Fibroblast of the conjunctiva (primary cell): ENCODE measurements around the gene RRP1.

Experiments used
- DNase-seq: peaks from one replicate; pipeline ENCODE4 v3.0.0-alpha.2; 2010; ENCODE audit warnings: low read depth

Gene RRP1

DNA sequence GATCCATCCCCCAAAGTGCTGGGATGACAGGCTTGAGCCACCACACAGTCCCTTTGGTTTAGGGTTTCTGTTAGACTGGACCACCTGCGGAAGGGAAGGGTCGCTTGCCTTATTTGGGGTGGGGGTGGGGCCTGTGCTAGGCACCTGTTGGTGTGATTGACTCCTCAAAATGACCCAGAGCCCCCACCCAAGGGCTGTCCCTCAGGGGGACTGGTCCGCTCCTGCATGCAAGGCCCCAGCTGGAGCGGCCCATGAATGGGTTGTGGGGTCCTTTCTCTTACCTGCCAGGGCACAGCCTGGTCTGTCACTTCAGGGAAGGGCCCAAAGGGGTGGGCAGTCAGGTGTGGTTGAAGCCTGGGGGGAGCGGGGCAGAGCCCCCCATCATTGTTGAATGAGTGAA, 11.4 kb upstream of the RRP1 start:
- DNase-seq, result no peak

DNA sequence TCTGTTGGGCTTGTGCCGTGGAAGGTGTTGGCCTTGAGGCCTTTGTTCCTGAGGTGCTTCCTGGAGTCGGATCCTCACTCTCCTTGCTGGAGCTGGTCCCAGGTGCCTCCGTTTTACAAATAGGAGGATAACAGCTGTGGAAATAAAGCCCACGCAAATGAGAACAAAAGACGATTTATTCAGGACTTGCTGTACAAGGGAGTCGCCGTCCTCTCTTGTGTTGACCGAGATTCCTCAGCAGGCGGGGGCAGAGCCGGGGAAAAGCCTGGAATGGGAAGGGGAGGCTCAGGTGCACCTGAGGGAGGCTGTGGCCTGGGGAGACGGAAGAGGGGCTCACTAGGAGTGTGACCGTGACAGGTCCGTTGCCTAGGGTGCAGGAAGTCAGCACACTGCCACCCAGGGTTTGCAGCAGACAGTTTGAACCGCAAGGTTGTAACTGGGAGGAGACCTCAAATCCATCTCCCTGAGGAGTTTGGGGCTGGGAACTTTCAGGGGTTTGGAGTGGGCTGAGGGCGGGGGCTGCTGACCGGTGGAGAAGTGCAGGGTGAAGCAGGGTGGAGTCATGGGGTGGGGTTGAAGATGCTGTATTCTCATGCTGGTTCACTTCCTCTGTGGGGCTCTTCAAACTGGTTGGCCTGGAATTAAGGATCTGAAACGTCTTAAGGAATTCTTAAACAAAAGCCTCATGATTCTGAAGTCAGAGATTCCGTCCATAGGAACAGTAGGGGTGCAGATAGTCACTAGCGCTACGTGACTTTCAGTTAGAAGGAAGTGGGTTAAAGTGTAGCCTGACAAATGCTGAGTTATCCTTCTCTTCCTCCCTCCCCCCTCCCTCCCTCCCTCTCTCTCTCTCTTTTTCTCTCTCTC, 10.7 kb upstream of the RRP1 start:
- DNase-seq, result no peak

DNA sequence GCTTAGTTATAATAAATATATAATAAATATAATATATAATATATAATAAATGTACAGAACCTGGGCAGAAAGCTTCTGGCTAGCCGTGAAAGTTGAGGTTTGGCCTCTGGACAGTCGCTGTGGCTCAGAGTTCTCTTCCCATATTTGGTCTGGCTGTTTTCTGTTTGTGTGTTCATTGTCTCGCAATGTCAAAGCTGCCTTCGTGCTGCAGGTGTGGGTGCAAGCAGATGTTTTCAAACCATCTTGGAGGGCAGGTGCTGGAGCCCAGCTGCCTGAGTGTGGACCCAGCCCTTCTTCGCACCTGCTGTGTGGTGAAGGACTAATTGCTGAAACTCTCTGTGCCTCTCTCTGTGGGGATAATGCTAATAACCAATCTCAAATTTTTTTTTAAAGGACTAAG, 9.7 kb upstream of the RRP1 start:
- no peak for DNase-seq

DNA sequence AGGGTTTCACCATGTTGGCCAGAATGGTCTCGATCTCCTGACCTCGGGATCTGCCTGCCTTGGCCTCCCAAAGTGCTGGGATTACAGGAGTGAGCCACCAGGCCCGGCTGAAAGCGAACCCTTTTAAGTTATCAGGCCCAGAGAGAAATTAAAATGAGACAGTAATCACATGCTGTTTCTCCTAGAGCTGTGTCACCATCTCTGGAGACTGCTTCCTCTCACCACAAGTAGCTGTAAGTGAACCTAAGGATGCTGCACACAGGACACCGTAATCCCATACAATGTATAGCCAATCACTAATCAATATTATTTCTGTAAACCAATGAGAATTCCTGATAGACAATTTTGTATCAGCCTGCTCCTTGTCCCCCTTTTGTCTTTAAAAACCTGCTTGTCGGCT, 7.5 kb upstream of the RRP1 start:
- DNase-seq, result no peak

DNA sequence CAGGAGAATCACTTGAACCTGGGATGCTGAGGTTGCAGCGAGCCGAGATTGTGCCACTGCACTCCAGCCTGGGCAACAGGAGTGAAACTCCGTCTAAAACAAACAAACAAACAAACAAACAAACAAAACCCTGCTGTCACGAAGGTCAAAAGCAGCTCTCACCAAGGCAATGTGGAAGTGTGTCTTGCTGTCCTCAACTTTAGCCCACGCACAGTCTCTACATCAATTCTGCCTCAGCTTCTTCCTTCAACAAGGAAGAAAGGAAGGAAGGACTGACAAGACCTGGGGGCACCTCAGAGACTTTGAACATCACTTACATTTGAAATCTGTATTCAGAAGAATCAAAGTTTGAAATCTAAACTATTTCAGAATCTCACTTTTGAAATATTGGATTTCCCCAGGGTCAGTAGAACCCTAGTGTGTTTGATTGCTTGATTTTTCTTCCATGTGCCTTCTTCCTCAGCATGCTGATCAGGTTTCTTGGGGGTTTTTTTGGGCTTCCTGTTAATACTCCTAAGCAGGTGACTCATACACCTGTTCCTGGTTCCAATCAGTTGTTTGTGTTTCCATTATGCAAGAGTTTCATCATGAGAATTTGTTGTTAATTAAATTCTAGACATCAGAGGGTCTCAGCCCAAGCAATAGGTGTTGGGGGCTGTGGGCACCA, 6.8 kb upstream of the RRP1 start:
- DNase-seq, result no peak

DNA sequence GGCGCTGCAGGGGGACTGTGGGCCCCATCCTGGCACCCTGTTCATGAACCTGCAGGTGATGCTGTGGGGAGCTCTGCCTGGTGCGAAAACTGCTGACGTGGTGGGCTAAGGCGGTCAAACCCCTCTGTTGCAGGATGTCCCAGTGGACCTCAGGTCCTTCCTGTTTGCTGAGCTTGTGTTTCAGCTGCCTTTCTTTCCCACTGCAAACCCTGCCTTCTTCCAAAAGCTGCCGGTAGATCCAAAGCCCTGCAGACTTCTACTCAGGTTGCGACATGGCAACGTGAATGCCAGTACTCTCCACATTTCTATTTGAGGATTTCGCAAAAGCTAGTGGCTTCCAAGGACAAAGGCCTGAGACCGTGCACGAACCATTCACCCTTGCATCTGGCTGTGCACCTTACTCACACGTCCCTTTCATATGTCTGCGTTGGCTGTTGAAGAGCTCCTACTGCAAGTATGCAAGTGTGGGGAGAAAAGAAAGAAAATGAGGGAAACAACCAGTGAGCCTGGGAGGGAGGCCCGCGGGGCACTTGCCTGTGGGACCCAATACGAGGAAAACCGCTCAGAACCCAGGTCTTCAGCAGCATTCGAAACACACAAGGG, 6.2 kb upstream of the RRP1 start:
- no peak for DNase-seq

DNA sequence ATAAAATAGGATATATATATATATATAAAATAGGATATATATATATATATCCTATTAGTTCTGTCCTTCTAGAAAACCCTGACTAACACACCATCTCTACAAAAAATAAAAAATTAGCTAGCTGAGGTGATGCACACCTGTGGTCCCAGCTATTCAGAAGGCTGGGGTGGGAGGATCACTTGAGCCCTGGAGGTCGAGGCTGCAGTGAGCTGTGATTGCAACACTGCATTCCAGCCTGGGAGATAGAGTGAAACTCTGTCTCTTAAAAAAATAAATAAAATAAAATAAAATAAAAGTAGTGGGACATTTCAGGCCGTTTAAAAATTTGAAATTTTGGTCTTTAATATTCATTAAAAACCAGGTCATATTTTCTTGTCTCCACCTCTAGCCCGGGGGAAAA, 4.2 kb upstream of the RRP1 start:
- DNase-seq, result no peak

DNA sequence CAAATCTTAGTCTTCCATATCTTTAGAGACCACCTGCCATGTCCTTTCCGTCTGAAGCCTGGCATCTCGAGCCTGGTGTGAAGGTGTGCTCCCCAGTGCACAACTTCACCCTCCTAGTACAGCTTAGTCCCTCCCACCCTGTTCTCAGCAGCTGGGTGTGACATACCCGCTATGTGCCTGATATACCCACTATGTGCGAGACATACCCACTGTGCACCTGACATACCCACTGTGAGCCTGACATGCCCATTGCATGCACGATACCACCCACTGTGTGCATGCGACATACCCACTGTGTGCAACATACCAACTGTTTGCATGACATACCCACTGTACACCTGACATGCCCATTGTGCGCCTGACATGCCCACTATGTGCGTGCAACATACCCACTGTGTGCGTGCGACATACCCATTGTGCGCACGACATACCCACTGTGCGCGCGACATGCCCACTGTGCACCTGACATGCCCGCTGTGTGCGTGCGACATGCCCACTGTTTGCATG, 3.0 kb upstream of the RRP1 start:
- DNase-seq, result no peak

DNA sequence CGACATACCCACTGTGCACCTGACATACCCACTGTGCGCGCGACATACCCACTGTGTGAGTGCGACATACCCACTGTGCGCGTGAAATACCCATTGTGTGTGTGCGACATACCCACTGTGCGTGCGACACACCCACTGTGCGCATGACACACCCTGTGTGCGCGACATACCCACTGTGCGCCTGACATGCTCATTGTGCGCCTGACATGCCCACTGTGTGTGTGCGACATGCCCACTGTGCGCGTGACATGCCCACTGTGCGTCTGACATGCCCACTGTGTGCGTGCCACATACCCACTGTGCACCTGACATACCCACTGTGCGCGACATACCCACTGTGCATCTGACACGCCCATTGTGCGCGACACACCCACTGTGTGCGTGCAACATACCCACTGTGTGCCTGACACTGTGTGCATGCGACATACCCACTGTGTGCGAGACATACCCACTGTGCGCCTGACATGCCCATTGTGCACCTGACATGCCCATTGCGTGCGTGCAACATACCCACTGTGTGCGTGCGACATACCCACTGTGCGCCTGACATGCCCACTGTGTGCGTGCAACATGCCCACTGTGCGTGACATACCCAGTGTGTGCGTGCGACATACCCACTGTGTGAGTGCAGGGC, 2.5 kb upstream of the RRP1 start:
- no peak for DNase-seq

DNA sequence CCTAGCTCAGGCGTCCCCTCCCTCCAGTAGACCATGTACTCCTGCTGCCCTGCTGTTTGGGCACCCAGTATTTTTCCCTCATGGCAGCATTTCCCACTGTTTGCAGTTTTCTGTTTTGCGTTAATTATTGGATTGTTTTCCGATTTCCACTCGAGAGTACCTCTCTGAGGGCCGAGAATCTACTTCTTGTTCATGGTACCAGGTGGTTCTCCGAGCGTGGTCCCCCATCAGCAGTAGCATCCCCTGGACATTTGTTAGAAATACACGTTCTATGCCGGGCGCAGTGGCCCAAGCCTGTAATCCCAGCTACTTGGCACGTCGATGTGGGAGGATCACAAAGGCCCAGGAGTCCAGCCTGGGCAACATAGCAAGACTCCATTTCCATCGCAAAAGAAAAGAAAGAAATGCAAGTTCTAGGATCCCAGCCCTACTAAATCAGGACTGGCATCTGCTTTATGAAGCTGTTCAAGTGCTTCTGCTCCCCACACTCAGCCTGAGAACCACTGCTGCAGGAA, 690 bp downstream of the RRP1 start:
- DNase-seq, result no peak

DNA sequence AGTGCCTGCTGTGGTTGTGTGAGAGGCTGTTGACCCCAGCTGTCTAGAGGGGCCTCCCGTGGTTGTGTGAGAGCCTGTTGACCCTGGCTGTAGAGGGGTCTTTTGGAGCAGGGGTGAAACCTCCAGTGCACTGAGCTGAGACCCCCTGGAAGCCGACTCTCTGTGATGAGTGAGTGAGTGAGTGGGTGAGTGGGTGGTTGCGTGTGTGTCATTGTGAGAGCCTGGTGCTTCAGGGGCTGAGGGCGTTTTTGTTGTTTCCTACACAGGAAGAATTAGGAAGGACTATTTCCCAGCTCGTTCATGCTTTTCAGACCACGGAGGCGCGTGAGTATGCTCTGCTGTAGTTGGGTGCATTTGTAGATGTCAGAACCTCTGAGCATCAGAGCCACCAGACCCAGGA, 3.0 kb downstream of the RRP1 start:
- no peak for DNase-seq

DNA sequence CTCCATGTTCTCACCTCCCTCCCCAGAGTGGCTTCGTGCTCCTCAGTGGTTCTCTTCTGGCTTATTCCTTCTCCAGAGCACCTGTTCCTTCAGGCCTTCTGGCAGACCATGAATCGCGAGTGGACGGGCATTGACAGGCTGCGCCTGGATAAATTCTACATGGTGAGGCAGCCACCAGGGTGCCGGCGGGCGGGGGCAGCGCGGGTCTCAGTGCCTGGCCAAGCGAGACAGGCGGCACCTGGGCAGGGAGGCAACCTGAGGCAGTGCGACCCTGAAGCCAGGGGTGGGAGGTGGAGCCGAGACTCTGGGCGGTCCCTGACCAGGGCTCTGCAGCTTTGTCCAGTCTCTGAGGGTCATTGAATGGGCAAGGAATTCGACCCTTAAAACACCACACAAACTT, 3.9 kb downstream of the RRP1 start:
- DNase-seq, result no peak

DNA sequence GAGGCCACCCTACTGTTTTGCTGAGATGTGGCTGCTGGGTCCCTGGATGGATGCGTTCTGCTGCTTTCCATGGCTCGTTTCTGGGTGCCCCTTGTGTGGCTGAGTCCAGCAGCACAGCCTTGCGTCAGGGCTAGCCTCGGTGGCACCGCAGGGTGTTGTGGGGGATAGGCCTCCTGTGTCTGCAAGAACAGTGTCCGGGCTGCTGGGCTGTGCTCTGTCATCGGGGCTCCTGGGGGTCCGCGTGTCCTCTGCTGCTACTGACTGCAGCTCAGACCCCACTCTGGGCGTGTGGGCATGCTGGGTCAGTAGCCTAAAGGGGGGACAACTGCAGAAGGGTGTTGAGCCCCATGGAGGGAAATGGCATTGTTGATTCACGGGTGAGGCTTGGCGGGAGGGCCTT, 4.9 kb downstream of the RRP1 start:
- no peak for DNase-seq

DNA sequence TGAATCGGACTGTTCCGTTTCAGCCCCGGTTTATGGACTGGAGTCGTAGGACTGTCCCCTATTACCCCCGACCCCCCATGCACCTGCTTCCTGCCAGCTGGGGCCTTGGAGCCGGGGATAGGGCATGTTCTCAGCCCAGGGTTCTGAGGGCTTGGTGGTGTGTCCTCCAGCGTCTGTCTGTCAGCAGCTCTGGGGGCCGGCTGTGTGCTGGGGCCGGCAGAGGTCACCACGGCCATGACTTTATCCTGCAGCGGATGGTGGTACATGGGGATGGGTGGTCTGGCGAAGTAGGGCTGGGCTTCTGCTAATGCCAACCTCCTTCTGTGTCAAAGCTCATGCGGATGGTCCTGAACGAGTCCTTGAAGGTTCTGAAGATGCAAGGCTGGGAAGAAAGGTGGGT, 5.5 kb downstream of the RRP1 start:
- no peak for DNase-seq

DNA sequence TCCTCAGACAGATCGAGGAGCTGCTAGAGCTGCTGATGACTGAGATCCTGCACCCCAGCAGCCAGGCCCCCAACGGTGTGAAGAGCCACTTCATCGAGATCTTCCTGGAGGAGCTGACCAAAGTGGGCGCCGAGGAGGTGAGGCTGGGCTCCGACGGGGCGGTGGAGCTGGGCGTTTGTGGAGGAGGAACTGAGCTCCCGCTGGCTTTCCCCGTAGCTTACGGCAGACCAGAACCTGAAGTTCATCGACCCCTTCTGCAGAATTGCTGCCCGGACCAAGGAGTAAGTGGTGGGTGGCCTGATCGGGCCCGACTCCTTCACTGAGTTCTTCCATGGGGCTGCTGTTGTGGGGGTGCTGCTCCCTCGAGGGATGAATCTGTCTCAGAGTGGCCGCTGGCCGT, 8.0 kb downstream of the RRP1 start:
- no peak for DNase-seq

DNA sequence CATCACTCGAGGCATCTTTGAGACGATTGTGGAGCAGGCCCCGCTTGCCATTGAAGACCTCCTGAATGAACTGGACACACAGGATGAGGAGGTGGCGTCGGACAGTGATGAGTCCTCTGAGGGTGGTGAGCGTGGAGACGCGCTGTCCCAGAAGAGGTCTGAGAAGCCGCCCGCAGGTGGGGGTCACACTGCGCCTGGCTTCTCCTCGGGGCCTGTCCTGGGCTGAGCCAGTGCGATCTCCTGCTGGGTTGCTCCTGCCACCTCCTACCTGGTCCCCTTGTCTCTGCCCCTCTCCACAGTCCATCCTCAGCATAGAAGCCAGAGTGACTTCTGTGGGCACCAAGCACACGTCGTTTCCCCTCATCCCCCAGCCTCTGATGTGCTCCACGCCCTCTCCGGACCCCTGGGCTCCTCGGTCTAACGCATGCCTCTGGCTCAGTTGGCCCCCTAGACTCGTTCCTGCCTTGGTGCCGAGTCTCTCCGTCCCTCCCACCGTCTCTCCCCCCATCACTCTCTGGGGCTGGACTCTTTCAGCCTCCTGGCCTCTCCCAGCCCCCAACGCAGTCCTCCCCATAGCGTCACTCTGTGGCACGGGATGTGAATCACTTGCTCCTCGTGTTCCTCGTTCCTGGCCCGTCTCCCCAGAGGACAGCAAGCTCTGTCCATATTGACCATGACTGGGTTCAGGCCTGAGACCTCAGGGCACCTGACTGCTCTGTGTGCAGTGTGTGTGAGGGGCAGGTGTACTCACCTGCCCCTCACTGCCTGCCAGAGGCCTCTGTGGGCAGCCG, 8.7 kb downstream of the RRP1 start:
- DNase-seq, result no peak

DNA sequence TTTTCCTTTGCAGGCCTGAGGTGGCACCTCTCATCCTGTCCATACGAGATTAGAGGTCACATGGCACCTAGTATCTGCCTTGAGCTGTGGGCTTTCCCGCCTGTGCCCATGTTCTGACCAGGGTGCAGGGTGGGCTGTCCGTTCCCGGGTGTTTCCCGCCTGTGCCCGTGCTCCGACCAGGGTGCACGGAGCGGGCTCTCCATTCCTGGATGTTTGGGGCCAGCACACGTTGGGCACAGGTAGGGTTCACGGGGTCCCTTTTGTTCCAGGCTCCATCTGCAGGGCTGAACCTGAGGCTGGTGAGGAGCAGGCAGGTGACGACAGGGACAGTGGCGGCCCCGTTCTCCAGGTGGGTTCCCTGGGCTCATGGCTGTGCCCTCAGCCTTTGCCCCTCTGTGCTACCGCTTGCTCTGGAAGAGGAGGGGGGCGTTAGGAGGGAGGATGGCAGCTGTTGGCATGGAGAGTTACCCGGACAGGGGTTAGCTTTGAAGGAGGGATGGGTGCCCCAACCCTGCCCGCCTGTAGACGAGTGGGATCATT, 10.0 kb downstream of the RRP1 start:
- no peak for DNase-seq

DNA sequence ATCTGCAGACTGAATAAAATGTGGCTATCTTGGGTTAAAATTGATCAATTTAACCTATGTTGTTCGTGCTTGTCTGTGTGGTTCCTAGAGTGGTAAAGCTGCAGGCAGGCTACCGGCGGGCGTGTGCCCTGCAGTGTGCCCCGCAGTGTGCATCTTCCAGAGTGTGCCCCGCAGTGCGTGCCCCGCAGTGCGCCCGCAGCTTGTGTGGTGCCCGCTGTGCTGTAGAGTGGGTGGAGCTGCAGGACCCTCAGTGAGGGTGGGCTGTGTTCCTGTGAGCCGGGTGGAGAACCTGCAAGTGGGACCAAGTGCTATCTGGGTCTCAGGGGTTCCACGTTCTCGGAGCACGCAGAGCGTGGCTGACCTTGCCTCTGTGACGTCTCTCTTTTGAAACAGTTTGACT, 10.7 kb downstream of the RRP1 start:
- DNase-seq, result no peak

DNA sequence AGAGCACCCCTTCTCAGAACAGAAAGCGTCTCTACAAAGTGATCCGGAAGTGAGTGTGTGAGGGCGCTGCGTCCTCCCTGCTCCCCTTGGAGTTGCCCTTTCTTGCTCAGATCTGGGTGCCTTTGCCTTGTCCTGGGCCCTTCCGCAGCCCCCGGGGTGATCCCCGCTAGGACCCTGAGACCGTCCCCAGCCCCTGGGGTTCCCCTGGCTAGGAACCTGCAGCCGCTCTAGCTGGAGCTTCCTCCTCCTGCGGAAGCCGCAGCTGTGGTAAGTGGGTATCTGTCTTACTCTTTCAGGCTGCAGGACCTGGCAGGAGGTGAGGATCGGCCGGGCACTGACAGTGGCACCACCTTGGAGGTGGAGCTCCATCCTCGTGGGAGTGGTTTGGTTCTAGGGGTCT, 11.2 kb downstream of the RRP1 start:
- DNase-seq, result no peak

DNA sequence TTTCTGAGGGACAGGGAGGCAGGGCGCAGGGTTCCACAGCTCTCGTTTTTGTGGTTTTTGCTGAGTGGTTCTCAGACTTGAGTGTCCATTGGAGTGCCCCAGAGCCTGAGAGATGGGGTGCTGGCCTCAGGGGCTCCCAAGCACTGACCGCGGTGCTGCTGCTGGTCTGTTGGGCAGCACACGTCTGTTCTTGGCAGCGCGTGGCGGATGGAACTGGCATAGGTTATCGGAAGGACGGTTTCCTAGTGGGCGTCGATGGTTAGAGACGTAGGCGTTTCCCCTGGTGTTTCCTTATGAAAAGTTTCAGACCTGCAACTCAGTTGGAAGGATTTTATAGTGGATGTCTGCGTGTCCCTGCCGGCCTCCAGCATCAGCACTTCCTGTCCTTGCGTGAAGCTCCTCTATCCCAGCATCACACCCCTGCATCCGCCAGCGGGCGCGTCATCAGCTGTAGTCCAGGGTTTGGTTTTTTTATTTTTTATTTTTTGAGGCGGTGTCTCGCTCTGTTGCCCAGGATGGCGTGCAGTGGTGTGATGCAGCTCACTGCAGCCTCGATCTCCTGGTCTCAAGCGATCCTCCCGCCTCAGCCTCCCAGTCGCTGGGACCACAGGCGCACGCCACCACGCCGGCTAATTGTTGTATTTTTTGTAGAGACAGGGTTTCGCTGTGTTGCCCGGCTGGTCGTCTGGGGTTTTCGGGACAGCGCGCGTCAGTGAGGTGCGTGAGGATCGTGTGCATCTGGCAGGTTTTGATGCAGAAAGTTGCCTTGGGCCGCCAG, 11.8 kb downstream of the RRP1 start:
- DNase-seq, result no peak
